ENCODE measurements around the gene ZFP92.

ZFP92 gene

DNA sequence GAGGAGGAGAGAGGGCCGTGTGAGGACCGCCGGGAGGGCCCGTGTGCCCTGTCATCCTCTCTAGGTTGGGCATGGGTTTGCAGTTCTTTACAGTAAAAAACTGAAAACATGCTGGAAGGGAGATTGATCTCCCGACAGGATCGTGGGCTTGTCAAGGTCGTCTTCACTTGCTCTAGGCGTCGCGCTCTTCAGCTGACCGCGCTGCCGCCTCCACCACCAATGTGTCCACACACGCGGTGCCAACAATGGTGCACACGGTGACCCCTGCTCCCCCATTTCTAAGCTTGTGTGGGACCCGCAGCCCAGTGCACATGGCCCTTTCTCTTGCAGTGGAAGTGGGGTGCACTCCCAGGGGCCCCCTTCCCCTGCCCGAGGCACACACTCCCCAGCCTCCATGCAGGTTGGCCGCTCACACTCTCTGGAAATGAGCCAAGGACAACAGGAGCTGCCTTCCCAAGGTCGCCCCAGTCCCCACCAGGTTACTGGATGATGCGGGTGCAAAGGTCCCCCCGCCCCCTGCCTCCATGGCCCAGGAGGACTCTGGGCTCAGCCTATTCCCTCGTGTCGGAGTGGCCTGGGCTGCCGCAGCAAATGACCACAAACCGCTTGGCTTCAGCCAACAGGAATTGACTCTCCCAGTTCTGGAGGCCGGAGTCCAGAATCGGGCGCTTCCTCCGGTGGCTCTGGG lies 1.7 kb upstream of the ZFP92 start:
- no peak for DNase-seq

DNA sequence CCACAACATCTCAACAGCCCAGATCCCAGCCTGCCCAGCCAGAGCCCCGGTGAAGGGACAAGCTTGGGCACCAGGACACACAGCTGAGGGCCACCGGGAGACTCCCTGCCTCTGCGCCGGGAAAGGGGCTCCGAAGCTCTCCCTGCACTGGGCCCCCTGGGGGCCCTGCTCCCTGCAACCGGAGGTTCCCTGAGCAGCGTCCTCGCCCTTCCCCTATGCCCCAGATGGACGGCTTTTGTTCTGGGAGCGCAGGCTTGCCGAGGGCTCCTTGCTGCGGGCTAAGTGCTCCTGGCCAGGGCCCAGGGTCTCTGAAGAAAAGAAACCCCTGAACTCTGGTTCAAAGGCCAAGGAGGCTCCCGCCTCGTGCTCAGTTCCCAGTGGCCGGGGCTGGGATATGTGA lies 899 bp upstream of the ZFP92 start:
- no peak for DNase-seq

DNA sequence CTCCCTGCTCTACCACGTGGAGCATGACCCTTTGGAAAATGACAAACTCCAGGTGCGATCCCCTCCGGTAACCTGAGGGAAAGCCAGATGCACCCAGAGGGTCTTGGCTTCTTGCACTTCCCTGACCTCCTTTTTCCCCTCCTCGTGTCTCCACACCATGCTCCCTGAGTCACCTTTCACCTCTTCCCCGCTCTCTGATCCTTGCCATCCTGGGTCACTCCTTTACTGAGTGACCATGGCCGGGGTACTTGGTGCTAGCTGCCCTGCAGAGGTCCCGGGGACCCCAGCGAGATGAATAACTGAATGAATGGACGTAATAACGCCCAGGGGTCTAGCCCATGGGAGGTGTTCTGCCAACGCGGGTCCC lies 401 bp upstream of the ZFP92 start:
- DNase-seq, result no peak

DNA sequence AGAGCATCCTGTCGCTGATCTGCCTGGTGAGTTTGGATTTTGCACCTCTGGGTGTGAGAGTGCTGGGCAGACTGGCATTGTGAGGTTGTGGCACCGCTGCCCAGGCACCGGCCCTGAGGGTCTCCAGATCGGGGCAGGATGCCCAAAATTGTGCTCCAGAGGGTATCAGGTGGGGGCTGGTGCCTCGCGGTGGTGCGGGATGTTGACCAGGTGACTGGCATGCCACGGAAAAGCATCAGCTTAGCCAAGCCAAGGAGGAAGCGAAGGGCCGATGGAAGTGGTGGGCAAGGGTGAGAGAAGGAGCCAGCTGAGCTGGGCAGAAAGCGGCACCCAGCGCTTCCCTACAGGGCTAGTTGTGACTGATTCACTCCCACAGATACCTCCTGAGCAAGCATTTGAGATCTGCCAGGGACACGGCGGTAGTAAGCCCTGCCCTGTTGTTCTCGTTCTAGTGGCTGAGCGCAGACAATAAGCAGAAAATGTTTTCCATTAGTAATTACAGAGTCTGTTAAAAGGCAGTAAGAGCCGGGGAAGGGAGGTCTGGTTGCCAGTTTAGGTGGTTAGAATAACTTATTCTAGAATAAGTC lies 809 bp downstream of the ZFP92 start:
- no peak for DNase-seq

DNA sequence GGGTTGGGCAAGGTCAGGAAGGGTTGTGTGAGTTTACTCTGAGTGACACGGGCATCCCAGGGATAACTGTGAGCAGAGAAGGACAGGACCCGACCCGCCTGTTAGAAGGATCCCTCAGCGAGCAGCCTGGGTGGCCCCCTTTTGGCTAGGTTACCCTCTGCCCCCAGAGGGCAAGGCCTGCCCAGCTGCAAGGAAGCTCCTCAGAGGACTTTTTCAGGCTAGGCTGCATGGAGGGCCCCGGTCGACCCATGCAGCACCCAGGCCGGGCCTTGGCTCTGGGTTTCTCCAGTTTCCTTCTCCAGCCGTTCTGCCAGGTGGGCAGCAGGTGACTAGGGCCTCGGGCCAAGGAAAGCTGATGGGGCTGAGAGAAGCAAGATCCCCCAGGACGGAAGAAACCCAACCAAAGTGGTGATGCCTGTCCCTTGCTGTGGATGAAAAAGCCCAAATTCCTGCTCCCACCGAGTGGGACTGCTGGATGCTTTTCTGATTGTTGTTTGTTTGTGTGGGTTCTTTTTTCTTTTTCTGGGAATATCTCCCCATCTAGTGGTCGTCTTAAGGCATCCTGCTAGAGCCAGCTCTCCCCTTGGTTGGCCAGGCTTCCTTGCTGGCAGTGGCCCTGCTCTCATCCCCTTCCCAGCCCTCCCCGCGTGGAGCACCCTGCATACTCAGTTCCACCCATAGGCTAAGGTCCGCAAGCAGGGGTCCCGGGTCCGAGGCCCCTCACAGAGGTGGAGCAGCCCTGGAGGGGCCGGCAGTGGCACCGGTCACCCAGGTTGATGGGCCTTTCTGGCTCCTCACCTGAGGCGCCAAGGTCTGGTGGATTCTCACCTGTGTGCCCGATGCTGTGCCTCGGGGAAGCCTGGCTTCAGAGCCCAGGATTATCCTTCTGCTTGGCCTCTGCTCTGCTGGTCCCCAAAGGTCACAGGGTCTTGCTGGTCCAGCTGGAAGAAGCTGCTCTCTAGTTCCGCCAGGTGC lies 1.8 kb downstream of the ZFP92 start:
- DNase-seq, result no peak

DNA sequence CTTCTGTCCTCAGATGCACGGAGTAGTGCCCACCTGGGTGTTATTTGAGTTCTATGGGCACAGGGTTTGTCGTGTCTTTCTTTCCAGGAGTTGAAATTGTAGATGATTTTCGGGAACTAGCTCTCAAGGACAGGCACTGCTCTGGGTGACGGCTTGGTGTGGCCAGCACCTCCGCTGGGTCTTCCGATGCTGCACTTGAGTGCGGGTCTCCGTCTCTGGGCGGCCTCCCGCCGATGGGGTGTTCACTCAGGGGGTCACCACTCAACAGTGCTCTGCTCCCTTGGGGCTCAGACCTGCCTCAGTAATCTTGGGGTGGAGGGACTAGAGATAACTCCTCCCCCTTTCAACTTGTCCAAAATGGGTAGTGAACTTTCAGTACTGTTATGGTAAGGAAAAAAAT lies 2.5 kb downstream of the ZFP92 start:
- DNase-seq, result no peak

DNA sequence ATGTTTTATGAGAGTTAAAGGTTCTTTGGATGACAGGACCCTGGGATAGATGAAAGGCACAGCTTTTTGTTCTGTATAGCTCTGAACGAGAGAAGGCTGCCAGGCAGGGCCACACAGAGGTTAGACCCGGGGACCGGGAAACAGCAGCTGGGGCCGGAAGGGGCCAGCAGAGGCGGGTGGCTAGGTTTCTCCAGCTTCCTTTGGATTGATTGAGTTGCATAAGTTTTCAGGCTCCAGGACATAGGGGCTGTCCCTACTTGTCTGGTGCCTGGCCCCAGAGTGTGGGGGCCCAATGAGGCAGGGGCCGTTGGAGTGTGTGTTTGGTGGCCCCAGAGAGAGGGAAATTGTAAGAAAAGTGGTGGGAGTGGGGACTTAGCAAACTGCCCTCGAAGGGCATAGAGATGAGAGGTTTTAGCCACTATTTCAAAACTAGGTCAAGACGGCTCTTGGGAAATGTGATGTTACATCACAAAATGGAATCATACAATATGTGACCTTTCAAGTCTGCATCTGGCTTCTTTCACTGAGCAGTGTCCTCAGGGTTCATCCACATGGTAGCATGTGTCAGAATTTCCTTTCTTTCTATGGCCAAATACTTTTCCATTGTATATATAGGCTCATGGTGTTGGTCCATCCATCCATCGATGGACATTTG lies 3.7 kb downstream of the ZFP92 start:
- no peak for DNase-seq

DNA sequence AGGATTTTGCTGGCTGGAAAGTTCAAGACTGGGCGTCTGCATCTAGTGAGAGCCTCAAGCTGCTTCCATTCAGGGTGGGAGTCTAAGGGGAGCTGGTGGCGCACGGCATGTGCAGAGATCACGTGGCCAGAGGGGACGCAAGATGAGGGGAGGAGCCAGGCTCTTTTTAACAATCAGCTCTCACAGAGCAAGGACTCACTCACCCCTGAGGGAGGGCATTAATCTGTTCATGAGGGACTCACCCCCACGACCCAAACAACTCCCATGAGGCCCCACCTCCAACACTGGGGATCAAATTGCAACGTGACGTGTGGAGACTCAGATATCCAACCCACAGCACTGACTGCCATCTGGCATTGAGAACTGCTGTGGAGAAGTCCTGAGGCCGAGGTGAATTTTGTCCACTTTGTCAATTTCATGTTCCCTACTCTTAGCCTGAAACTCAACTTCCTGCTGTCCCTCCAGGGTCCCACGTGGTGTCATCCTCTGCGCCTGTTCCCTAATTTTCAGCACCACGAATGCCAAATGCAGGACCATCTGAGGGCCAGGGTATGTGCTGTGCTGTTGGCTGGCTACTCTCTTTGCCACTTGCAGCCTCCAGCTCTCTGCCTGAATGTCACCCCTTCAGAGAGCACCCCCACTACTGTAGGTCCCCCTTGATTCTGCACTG lies 5.6 kb downstream of the ZFP92 start:
- DNase-seq, result no peak

DNA sequence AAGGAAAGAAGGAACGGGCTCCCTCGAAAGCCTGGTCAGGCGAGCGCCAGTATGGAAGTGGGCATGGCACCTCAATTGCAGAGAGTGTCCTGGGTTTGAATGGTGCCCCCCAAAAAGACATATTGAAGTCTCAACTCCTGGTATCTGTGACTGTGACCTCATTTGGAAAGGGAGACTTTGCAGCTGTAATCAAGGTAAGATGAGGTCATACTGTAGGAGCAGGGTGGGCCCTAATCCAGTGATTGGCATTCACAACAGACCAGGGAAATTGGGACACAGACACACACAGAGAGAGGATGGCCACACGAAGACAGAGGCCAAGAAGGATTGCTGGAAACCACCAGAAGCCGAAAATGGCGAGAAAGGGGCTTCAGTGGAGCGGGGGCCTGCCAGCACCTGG lies 6.4 kb downstream of the ZFP92 start:
- DNase-seq, result no peak

DNA sequence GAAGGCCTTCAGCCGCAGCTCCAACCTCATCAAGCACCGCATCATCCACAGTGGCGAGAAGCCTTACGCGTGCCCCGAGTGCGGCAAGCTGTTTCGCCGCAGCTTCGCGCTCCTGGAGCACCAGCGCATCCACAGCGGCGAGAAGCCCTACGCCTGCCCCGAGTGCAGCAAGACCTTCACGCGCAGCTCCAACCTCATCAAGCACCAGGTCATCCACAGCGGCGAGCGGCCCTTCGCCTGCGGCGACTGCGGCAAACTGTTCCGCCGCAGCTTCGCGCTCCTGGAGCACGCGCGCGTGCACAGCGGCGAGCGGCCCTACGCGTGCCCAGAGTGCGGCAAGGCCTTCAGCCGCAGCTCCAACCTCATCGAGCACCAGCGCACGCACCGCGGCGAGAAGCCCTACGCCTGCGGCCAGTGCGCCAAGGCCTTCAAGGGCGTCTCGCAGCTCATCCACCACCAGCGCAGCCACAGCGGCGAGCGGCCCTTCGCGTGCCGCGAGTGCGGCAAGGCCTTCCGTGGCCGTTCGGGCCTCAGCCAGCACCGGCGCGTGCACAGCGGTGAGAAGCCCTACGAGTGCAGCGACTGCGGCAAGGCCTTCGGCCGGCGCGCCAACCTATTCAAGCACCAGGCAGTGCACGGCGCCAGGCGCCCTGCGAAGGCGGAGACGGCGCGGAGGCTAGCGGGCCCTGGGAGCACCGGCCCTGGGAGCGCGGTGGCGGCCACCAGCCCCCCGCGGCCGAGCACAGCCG lies 9.8 kb downstream of the ZFP92 start:
- DNase-seq, result no peak

DNA sequence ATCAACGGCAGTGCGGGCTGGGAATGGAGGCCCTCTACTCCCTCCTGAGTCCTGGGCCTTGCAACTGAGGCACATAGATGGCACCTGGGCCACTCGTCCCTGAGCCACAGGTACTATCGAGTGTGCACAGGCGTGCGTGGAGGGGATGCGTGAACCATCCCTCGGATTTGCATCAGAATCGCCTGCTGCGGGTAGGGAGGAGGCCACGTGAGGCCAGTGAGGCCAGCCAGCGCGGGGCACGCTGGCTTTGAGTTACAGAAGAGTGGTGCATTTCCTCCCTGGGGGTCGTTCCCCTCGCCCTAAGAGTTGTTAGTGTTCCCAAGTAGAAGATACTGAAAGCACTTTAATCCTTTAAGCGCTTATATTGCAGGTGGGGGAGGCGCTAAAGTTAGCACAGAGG lies 10.6 kb downstream of the ZFP92 start:
- DNase-seq, result no peak

DNA sequence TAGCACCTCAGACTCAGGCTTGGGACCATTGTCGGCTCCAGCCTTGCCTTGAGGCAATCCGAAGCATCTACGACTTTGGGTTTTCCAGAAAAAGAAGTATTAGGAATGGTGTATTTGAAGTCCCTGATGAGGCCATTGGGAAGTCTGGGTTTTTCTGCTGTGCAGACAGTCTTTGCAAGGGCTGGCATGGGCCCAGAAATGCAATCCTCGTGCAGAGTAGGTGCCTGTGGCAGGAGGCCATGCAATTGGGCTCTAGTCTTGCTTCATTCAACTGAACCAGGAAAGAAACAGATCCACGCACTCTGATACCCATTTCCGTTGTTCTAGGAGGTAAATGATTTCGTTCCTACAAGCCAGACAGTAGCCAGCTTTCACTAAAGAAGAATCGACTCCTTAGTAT lies 12.4 kb downstream of the ZFP92 start:
- DNase-seq, result no peak

DNA sequence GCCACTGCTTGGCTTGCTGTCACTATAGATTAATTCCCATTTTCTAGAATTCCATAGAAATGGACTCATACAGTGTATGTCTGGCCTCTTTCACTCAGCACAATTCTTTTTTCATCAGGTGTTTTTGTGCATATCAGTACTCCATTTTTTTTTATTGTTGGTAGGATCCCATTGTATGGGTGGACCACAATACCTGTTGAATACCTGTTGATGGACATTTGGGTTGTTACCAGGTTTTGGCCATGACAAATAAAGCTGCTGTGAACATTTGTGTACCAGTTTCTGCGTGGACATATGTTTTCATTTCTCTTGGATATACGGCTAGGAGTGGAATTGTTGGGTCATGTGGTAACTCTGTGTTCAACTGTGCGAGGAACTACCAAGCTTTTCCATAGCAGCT lies 14.9 kb downstream of the ZFP92 start:
- DNase-seq, result no peak

DNA sequence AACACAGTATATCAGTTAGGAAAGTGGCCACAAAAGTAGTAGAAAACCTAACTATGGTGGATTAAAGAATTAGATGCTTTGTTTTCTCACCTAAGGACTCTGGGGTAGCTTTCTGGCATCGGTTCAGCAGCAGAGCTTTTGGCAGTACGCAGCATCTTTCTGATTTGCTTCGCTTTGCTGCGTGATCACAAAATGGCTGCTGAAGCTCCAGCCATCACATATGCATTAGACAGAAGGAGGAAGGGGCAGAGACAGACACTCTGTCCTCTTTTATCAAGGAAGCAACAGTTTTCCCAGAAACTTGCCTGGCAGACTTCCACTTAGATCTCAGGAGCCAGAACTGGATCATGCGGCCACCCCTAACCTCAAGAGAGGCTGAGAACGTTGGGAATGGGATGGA lies 19.5 kb downstream of the ZFP92 start:
- no peak for DNase-seq

DNA sequence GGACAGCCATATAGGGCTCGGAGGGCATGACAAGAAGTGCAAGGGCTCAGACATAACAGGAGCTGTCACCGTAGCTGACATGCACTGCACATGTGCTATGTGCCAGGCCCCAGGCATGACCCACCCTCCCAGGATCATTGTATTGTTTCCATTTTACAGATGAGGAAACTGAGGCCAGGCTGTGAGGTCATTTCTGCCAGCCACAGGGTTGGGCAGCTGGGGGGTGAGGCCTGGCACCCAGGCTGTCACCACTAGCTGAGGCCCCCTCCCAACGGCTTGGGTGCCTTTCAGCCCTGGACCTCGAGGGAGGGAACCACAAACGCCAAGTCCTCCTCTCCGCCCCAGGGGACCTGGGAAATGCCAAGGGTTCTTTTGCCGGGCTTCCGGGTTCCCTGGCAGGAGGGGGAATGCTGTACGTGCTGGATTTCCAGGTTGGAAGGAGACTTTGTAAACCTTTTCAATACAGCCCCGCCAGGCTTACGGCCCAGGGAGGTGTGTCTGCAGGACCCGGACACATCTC lies 21.9 kb downstream of the ZFP92 start:
- no peak for DNase-seq

DNA sequence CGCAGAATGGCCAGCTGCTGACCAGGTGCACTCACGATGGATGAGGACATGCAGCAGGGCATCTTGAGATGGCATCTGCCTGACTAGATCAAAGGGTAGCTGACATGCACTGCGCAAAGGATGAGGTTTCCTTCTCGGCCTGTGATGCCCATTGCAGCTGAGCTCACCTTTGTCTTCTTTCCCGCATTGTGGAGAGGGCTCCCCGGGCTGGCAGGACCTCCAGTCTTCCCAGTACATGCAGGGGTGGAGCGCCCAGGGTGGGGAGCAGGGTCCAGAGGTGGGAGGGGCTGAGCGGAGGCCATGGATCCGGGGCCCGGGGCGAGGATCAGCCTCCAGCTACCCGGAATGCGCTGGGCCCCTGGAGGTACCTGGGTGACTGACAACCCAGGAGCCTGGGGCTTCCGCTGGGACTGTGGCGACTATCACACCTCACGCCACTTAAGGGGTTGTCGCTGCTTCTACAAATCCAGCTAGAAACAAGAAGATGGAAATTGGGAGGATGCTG lies 22.6 kb downstream of the ZFP92 start:
- DNase-seq, result no peak

DNA sequence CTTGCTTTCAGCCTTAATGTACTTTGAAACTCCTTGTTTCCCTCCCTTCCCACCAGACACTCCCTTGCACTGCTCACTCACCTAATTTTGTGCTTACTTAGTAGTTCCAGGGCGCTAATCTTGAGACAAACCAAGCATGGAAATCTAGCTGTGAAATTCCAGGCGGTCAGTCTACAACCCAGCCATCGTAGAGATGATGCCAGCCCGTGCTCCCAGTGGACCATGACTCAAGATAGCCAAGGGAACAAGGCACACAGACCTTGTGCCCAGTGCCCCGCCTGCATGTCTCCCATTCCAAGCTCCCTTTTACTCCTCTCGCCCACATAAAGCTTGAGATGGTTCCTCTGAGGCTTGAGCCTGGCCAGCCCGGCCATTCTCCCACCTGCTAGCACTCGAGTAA lies 23.5 kb downstream of the ZFP92 start:
- no peak for DNase-seq

DNA sequence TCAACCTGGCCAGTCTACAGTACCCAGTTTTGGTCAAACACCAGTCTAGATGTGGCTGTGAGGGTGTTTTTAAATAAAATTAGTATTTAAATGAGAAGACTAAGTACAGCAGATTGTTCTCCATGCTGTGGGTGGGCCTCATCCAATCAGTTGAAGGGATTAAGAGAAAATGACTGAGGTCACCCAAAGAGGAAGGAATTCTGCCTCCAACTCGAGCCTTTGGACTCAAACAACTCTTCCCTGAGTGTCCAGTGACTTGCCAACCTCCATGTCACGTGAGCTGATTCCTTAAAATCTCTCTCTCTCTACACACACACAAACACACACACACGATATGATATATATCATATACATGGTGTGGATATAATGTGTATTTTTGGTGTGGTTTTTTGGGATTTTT lies 24.6 kb downstream of the ZFP92 start:
- no peak for DNase-seq

DNA sequence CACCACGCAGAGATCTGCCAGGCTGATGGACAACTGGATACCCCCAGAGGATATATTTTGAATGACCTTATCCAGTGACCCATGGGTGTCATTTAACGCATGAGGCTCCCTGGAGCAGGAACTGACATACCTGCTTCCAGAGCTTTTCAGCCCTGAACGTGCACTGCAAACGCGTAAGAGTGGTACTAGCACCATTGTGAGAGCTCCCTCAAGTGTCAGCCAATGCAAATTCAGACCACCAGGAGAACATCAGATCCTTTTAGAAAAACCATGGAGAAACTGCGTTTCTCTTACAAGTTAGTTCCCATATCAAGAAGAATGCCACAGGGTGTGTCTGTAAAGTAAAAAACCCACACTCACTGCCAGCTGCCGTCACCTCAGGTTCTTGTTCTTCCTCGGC lies 27.3 kb downstream of the ZFP92 start:
- DNase-seq, result no peak

DNA sequence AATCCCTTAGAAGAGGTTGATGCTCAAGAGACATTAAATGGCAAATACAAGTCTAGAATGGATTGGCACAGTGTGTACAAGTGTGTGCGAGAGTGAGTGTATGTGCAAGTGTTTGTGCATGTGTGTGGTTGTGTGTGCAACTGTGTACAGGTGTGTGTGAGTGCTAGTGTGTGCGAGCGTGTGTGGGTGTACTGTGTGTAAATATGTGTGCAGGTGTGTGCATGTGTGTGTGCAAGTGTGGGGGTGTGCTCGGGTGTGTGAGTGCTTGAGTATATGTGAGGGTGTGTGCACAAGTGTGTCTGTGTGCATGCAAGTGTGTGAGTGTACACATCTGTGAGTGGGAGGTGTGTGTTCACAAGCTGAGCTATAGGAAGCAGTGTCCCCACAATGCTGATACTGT lies 28.7 kb downstream of the ZFP92 start:
- DNase-seq, result no peak

DNA sequence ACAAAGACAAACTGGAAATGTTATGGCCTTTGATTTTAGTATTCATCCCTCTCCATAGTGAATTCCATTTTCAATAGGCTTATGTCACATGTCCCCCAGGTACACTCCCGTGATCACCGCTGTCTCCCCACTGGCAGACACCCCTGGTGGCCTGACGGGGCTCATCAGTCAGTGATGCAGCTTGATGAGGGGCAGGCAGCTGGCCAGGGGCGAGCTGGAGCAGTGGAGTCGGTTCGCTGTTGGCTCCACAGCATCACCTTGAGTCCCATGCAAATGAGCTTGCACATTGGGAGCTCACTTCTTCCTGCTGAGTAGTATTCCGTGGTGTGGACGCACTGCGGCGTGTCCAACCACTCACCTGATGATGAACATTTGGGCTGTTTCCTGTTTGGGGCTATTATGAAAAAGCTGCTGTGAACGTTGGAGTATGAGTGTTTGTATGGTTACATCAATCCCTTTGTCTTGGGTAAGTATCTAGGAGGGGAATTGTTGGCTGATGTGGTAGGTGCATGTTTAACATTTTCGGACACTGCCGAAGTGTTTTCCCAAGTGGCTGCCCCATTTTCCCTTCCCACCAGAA lies 29.4 kb downstream of the ZFP92 start:
- no peak for DNase-seq

Data from NCI-H2029 treated with DMSO at 0.1 percent for 48 hours (cell line).